ENCODE data around the gene SULT4A1. TPM values are rescaled to one million over a fixed set of nuclear protein-coding genes. Genes with fewer than 3 reads are reported as not detected.
A peak's percentile ranks its signal among the peaks of the same experiment; 100 is the strongest.

SULT4A1 gene
- total RNA-seq, 2 experiments from 2014 or later = not detected

DNA sequence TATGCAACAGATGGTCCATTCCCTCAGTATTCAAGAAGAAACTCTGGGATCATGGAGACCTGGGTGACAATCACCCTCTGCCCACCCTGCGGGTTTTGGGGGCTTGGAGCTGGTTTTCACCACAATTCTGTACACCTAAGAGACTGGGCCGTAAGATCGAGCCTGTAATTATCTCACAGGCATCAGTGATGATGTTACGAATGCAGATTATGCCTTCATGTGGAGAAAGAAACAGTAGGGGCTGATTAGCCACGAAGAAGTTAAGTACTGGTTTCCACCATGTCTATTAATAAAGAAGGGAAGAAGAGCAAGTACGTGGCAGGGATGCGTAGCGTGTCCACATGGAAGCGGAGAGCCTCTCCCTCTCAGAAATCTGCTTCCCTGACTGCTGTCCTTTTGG, 44.9 kb downstream of the SULT4A1 start:
- ChIA-PET POLR2A (no interaction called here), CTCF (no interaction called here)
- Mint-ChIP-seq H3K36me3 (peaks cover 7% of the 10 kb centered on the region), H3K27me3 (peaks cover 9% of the 10 kb centered on the region), H3K9me3 (no peaks in the 10 kb centered on the region), H3K27ac (no peak overlapping the region), H3K4me3 (no peak overlapping the region), H3K4me1 (ENCODE audit: low read depth) (peaks cover 16% of the 10 kb centered on the region)
- intact Hi-C loops (cut with micrococcal nuclease) = no loop called here
- DNase-seq = no peak

DNA sequence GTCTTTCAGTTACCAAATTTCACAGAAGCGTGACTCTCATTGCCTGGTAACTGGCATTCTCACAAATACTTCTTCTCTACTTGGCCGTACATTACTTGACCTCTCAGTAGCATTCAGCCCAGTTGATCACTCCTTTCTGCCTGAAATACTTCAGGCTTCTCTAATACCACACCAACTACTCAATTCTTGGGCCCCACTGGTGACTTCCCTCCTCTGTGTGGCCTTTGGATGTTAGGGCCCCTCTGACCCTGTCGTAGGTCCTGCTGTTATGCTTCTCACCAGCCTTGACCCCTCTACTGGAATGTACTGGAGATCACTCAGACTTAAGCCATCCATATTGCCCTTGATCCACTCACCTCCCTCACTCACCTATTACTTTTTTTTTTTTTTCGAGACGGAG, 48.0 kb downstream of the SULT4A1 start:
- peak overlapping the region; percentile 3 for H3K4me3 Mint-ChIP-seq
- peaks cover 28% of the 10 kb centered on the region for H3K4me1 Mint-ChIP-seq (ENCODE audit: low read depth)
- ChIA-PET POLR2A (interaction anchor here (0.7 kb wide), 1 partner anchor 283 kb away, joined by 4 read pairs; no protein-coding TSS in a partner anchor), CTCF (no interaction called here)
- intact Hi-C loops (cut with micrococcal nuclease) = no loop called here
- H3K36me3 Mint-ChIP-seq = peaks cover 7% of the 10 kb centered on the region
- H3K9me3 Mint-ChIP-seq = no peaks in the 10 kb centered on the region
- H3K27me3 Mint-ChIP-seq = no peaks in the 10 kb centered on the region
- DNase-seq = no peak
- no peak overlapping the region for H3K27ac Mint-ChIP-seq

- POLR2A ChIA-PET = interaction anchor here (0.6 kb wide), 2 partner anchors 11 to 552 kb away, joined by 3 read pairs; no protein-coding TSS in a partner anchor
- Mint-ChIP-seq H3K4me3 (peak overlapping the region; percentile 91), H3K36me3 (peaks cover 7% of the 10 kb centered on the region), H3K9me3 (no peaks in the 10 kb centered on the region), H3K4me1 (ENCODE audit: low read depth) (peaks cover 28% of the 10 kb centered on the region), H3K27me3 (no peaks in the 10 kb centered on the region), H3K27ac (peak overlapping the region; percentile 85)
- CTCF ChIA-PET = no interaction called here
- intact Hi-C loops (cut with micrococcal nuclease) = no loop called here
- DNase-seq = no peak
Measured at GRCh38 chr22:43812890-43813289, 49.4 kb downstream of the SULT4A1 start.

DNA sequence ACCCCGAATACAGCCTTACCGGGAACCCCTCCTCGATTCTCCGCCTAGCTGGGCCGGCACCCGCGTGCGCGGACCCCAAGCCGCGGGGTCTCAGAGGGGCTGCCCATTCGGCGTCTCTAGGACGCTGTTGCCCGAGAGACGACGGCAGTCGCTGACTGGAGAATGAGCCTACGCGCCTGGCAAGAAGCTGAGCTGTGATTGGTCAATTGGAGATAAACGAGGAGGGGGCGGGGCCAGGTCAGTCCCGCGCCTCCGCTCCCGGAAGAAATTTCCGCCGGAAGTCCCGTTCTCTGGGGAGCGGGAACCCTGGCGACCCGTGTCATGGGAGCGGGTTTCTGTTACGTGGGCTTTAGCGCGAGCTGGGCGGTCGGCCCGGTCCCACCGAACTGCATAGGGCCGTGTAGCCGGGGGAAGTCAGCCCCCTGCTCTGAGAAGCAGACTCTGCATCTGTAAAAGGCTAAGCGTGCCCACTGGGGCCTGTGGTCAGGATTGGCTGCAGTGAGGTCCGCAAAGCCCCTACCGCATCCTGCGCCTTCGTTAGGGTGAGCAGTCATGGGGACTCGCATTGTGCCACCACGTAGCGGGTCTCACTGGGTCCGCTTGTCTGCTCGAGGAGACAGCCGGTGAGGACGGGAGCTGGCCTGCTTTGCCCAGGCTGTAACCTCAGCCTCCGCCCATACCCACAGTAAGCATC, 50.0 kb downstream of the SULT4A1 start, which contains the start of gene EFCAB6:
Gene EFCAB6 (minus strand): TSS at position 157 of the 694 bp plus-strand sequence. CDS start 29,987 bp downstream, outside the sequence.
- Mint-ChIP-seq H3K4me1 (ENCODE audit: low read depth) (peaks cover 28% of the 10 kb centered on the region), H3K27me3 (no peaks in the 10 kb centered on the region), H3K4me3 (peak within 1 kb of the TSS; percentile 91), H3K9me3 (no peaks in the 10 kb centered on the region), H3K36me3 (peaks cover 7% of the 10 kb centered on the region), H3K27ac (peak within 1 kb of the TSS; percentile 85)
- peak; percentile 94 for DNase-seq
- POLR2A ChIA-PET = interaction anchor here (0.6 to 0.7 kb wide), 3 partner anchors 12 to 552 kb away, joined by 3 to 4 read pairs (median 3); no protein-coding TSS in a partner anchor
- CTCF ChIA-PET = no interaction called here
- intact Hi-C loops (cut with micrococcal nuclease) = no loop called here

GRCh38 chr22:43811777-43812148, 50.5 kb downstream of the SULT4A1 start:
- peaks cover 28% of the 10 kb centered on the region for H3K4me1 Mint-ChIP-seq (ENCODE audit: low read depth)
- POLR2A ChIA-PET = interaction anchor here (0.7 kb wide), 1 partner anchor 143 kb away, joined by 4 read pairs; no protein-coding TSS in a partner anchor
- H3K27ac Mint-ChIP-seq = peak overlapping the region; percentile 85
- DNase-seq = no peak
- no peaks in the 10 kb centered on the region for H3K9me3 Mint-ChIP-seq
- CTCF ChIA-PET = no interaction called here
- intact Hi-C loops (cut with micrococcal nuclease) = no loop called here
- peaks cover 7% of the 10 kb centered on the region for H3K36me3 Mint-ChIP-seq
- peak overlapping the region; percentile 91 for H3K4me3 Mint-ChIP-seq
- H3K27me3 Mint-ChIP-seq = no peaks in the 10 kb centered on the region

DNA sequence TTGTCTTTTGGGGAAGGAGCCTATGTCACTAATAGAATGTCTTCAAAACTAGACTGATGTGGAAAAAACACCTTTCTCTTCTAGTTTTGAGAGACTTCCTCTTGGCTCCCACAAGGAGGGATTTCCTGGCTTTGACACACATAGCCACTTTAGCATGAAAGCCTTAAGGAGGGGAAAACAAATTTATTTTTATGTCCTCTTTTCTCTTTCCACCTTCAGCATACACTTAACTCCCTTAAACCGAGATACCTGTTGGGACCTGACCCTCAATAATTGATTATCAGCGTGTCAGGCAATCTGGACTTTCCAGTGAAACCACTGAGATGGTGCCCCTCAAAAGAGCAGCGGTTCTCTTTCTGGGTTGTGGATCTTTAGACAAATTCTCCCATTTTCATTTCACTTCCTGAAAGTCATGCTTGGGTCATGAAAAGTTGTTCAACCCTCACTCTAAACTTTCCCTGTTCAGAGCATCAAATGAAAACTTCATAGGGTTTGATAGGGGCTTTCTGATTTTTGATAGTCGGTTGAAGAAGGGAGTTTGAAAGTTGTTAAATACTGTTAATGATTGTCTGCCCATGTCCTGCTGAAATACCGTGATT, 59.3 kb downstream of the SULT4A1 start:
- Mint-ChIP-seq H3K9me3 (peaks cover 18% of the 10 kb centered on the region), H3K36me3 (peaks cover 6% of the 10 kb centered on the region), H3K27ac (no peak overlapping the region), H3K27me3 (peaks cover 23% of the 10 kb centered on the region), H3K4me3 (no peak overlapping the region), H3K4me1 (ENCODE audit: low read depth) (no peaks in the 10 kb centered on the region)
- intact Hi-C loops (cut with micrococcal nuclease) = no loop called here
- CTCF ChIA-PET = no interaction called here
- no peak for DNase-seq
- POLR2A ChIA-PET = no interaction called here

GRCh38 chr22:43800970-43801369, 61.3 kb downstream of the SULT4A1 start:
- ChIA-PET CTCF (no interaction called here), POLR2A (no interaction called here)
- no peak overlapping the region for H3K27ac Mint-ChIP-seq
- peaks cover 6% of the 10 kb centered on the region for H3K36me3 Mint-ChIP-seq
- H3K27me3 Mint-ChIP-seq = peaks cover 23% of the 10 kb centered on the region
- H3K4me1 Mint-ChIP-seq (ENCODE audit: low read depth) = no peaks in the 10 kb centered on the region
- H3K4me3 Mint-ChIP-seq = no peak overlapping the region
- intact Hi-C loops (cut with micrococcal nuclease) = no loop called here
- peaks cover 18% of the 10 kb centered on the region for H3K9me3 Mint-ChIP-seq
- DNase-seq = no peak

- Mint-ChIP-seq H3K27me3 (peaks cover 20% of the 10 kb centered on the region), H3K36me3 (peaks cover 6% of the 10 kb centered on the region), H3K4me1 (ENCODE audit: low read depth) (no peaks in the 10 kb centered on the region), H3K4me3 (no peak overlapping the region), H3K9me3 (peaks cover 18% of the 10 kb centered on the region), H3K27ac (no peak overlapping the region)
- ChIA-PET CTCF (no interaction called here), POLR2A (no interaction called here)
- intact Hi-C loops (cut with micrococcal nuclease) = no loop called here
- DNase-seq = no peak
Measured at GRCh38 chr22:43798492-43798891, 63.8 kb downstream of the SULT4A1 start.

- Mint-ChIP-seq H3K9me3 (peaks cover 13% of the 10 kb centered on the region), H3K4me3 (no peak overlapping the region), H3K4me1 (ENCODE audit: low read depth) (no peaks in the 10 kb centered on the region), H3K27me3 (peaks cover 16% of the 10 kb centered on the region), H3K36me3 (peaks cover 6% of the 10 kb centered on the region), H3K27ac (no peak overlapping the region)
- intact Hi-C loops (cut with micrococcal nuclease) = no loop called here
- POLR2A ChIA-PET = no interaction called here
- DNase-seq = no peak
- CTCF ChIA-PET = no interaction called here
Measured at GRCh38 chr22:43796567-43796966, 65.7 kb downstream of the SULT4A1 start.

DNA sequence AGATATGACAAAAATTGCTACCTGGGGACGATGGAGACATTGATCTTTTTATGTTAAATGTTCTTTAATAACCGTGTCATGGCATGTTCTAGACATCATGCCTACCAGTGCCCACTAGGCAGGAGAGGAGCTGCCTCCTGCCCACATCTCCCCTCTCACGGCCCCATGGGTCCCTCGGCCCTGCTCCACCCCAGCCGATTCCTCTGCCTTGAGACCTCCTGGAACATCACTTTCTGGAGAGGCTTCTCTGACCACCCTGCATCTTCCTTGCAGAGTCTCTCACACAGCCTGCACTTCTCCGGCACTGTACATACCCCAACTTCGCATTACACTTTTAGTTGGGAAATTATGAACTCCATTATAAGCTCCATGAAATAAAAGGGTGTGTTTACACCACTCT, 67.0 kb downstream of the SULT4A1 start:
- H3K4me1 Mint-ChIP-seq (ENCODE audit: low read depth) = no peaks in the 10 kb centered on the region
- H3K4me3 Mint-ChIP-seq = no peak overlapping the region
- peaks cover 3% of the 10 kb centered on the region for H3K9me3 Mint-ChIP-seq
- H3K27ac Mint-ChIP-seq = no peak overlapping the region
- CTCF ChIA-PET = no interaction called here
- H3K27me3 Mint-ChIP-seq = peaks cover 9% of the 10 kb centered on the region
- POLR2A ChIA-PET = no interaction called here
- no peaks in the 10 kb centered on the region for H3K36me3 Mint-ChIP-seq
- no peak for DNase-seq
- intact Hi-C loops (cut with micrococcal nuclease) = no loop called here

- Mint-ChIP-seq H3K27ac (no peak overlapping the region), H3K36me3 (no peaks in the 10 kb centered on the region), H3K4me3 (no peak overlapping the region), H3K27me3 (peaks cover 2% of the 10 kb centered on the region), H3K4me1 (ENCODE audit: low read depth) (no peaks in the 10 kb centered on the region), H3K9me3 (no peaks in the 10 kb centered on the region)
- ChIA-PET CTCF (no interaction called here), POLR2A (no interaction called here)
- intact Hi-C loops (cut with micrococcal nuclease) = no loop called here
- no peak for DNase-seq
Measured at GRCh38 chr22:43792905-43793304, 69.4 kb downstream of the SULT4A1 start.

- peaks cover 6% of the 10 kb centered on the region for H3K27me3 Mint-ChIP-seq
- POLR2A ChIA-PET = no interaction called here
- H3K4me3 Mint-ChIP-seq = no peak overlapping the region
- no peak for DNase-seq
- H3K9me3 Mint-ChIP-seq = no peaks in the 10 kb centered on the region
- intact Hi-C loops (cut with micrococcal nuclease) = no loop called here
- no peaks in the 10 kb centered on the region for H3K4me1 Mint-ChIP-seq (ENCODE audit: low read depth)
- CTCF ChIA-PET = no interaction called here
- H3K36me3 Mint-ChIP-seq = no peaks in the 10 kb centered on the region
- no peak overlapping the region for H3K27ac Mint-ChIP-seq
Measured at GRCh38 chr22:43789452-43789851, 72.9 kb downstream of the SULT4A1 start.

- CTCF ChIA-PET = no interaction called here
- H3K4me3 Mint-ChIP-seq = no peak overlapping the region
- POLR2A ChIA-PET = no interaction called here
Measured at GRCh38 chr22:43783777-43784176, 78.5 kb downstream of the SULT4A1 start.

More at GRCh38 chr22:43783777-43784176, 78.5 kb downstream of the SULT4A1 start:
- intact Hi-C loops (cut with micrococcal nuclease) = no loop called here
- Mint-ChIP-seq H3K27ac (no peak overlapping the region), H3K4me1 (ENCODE audit: low read depth) (no peaks in the 10 kb centered on the region), H3K27me3 (peaks cover 7% of the 10 kb centered on the region), H3K9me3 (no peaks in the 10 kb centered on the region), H3K36me3 (no peaks in the 10 kb centered on the region)
- no peak for DNase-seq
